Kidney epithelial cell (primary cell): ENCODE measurements around the gene OPCML. TPM values are rescaled to one million over a fixed set of nuclear protein-coding genes. Genes with fewer than 3 reads are reported as not detected.

Source experiments
- DNase-seq: peaks from one replicate; pipeline ENCODE4 v3.0.0-alpha.2; 2010; ENCODE audit warnings: low read depth
- H3K27me3 ChIP-seq: 2 replicates; pipeline ENCODE4 v1.6.0; 2011; ENCODE audit warnings: low read length; ENCODE audit not compliant: control insufficient read depth, insufficient read depth
- H3K36me3 ChIP-seq: 2 replicates; pipeline ENCODE4 v1.5.1; 2011; ENCODE audit warnings: low read length; ENCODE audit not compliant: control insufficient read depth, insufficient read depth
- H3K4me3 ChIP-seq: 2 replicates; pipeline ENCODE4 v1.5.1; 2011; ENCODE audit warnings: low read depth, mild to moderate bottlenecking, control low read depth, low read length
- total RNA-seq: library from RNA; depleted of rRNA; stranded (reverse); fragments of >200 nt; gene quantifications from 2 replicates; pipeline ENCODE4 v1.2.3, GENCODE V29; 2015
- TF ChIP-seq, protein P1 (sequence below): IDR thresholded peaks from 2 replicates; pipeline ENCODE4 v1.5.1; 2011; ENCODE audit warnings: mild to moderate bottlenecking, moderate library complexity, low read length, control low read depth, inconsistent platforms; ENCODE audit not compliant: insufficient read depth, poor library complexity, severe bottlenecking

Gene OPCML
- total RNA-seq, 1 donor from 2014 or later = under 0.01 TPM

DNA sequence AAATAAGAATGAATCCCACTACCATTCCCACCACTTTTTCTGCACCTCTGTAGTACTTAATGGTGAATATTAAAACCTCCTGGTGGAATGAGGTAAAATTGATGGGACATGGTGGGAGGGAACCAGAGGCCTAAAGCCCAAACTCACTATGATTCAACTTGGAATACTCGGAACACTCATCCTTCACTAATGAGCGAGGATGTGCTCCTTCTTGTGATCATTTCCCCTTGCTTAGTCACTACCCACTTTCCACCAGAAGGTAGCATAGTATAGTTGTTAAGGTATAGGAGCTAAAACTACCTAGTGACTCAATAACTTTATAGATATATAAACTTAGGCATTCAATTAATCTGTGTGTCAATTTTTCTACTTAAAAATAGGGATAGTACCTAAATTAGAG, 728.9 kb downstream of the OPCML start:
- no peaks in the 10 kb centered on the region for H3K36me3 ChIP-seq
- TF ChIP-seq, protein P1, sequence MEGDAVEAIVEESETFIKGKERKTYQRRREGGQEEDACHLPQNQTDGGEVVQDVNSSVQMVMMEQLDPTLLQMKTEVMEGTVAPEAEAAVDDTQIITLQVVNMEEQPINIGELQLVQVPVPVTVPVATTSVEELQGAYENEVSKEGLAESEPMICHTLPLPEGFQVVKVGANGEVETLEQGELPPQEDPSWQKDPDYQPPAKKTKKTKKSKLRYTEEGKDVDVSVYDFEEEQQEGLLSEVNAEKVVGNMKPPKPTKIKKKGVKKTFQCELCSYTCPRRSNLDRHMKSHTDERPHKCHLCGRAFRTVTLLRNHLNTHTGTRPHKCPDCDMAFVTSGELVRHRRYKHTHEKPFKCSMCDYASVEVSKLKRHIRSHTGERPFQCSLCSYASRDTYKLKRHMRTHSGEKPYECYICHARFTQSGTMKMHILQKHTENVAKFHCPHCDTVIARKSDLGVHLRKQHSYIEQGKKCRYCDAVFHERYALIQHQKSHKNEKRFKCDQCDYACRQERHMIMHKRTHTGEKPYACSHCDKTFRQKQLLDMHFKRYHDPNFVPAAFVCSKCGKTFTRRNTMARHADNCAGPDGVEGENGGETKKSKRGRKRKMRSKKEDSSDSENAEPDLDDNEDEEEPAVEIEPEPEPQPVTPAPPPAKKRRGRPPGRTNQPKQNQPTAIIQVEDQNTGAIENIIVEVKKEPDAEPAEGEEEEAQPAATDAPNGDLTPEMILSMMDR = no peak
- H3K27me3 ChIP-seq = no peaks in the 10 kb centered on the region
- no peak overlapping the region for H3K4me3 ChIP-seq
- no peak for DNase-seq

- H3K36me3 ChIP-seq = no peaks in the 10 kb centered on the region
- DNase-seq = no peak
- TF ChIP-seq, protein P1 = no peak
- no peaks in the 10 kb centered on the region for H3K27me3 ChIP-seq
- H3K4me3 ChIP-seq = no peak overlapping the region
Measured at GRCh38 chr11:132802947-132803346, 729.4 kb downstream of the OPCML start.

DNA sequence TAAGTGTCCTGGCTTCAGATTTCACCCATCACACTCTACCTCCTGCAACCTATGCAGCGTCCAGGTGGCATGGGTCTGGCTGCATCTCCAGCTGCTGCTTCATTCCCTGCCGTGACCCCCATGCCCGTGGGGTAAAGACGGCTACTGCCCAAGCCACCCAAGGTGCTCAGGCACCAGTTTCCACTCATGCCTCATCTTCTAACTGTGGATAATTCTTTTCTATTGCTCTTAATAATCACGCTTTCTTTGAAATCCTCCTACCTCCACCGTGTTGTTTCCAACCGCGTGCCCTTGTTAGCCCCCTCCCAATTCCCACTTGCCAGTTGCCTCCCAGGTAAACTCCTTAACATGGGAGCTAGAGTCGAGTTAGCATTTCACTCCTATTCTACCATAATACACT, 738.5 kb downstream of the OPCML start:
- Histone ChIP-seq H3K27me3 (no peaks in the 10 kb centered on the region), H3K36me3 (no peaks in the 10 kb centered on the region), H3K4me3 (no peak overlapping the region)
- no peak for DNase-seq
- TF ChIP-seq, protein P1 = no peak

- no peak overlapping the region for H3K4me3 ChIP-seq
- DNase-seq = no peak
- TF ChIP-seq, protein P1 = no peak
Measured at GRCh38 chr11:132792341-132793140, 739.8 kb downstream of the OPCML start.

DNA sequence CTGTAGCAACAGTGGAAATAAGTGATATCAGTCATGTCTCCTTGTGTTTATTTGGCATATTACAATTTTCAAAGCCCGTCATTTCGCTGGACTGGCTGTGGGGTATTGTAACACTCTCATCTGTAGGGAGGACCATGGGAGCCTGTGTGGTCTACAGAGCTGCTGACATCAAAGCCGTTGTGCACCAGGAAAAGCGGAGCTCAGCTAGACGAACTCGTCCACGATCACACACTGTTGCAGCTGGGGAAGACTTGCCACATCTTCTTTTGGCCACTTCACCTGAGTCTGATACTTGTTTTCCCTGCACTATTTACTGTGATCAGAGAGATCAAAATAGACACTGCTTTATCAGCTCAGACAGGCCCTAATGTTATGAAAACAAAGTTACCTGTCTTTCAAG, 741.3 kb downstream of the OPCML start:
- Histone ChIP-seq H3K4me3 (no peak overlapping the region), H3K36me3 (no peaks in the 10 kb centered on the region), H3K27me3 (no peaks in the 10 kb centered on the region)
- DNase-seq = no peak
- TF ChIP-seq, protein P1 = no peak

More at GRCh38 chr11:132792341-132793140, 739.8 kb downstream of the OPCML start:
- Histone ChIP-seq H3K27me3 (no peaks in the 10 kb centered on the region), H3K36me3 (no peaks in the 10 kb centered on the region)

- TF ChIP-seq, protein P1 = no peak
Measured at GRCh38 chr11:132790466-132790865, 741.8 kb downstream of the OPCML start.

More at GRCh38 chr11:132790466-132790865, 741.8 kb downstream of the OPCML start:
- Histone ChIP-seq H3K27me3 (no peaks in the 10 kb centered on the region), H3K4me3 (no peak overlapping the region), H3K36me3 (no peaks in the 10 kb centered on the region)
- DNase-seq = no peak
